ENCODE measurements around the gene SLC16A1. TPM values are rescaled to one million over a fixed set of nuclear protein-coding genes. Genes with fewer than 3 reads are reported as not detected.

The SLC16A1 gene
- total and polyA plus RNA-seq, 4 donors = 28.3 to 87.3 (median 34.5) TPM

DNA sequence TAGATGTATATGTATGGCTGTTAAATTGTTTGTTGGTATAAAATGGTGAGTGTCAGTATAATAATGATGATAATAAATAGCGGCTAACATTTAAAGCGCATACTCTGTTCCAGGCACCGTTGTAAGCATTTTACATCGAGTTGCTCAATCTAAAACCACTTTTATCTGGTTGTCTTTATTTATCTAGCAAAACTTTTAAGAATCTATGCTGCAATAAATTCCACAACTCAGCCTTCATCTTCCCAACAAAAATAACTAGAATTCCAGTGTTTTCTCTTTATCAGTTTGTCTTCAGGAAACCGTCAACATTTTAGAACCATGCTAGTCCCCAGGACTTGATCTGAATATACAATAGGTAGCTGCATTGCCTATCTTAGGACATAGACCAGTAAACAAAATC lies 19.3 kb upstream of the SLC16A1 start:
- TF ChIP-seq EGR1 (IDR thresholded peaks at IDR 0.05; ENCODE audit: low read depth in 2 of 2) (no peak), SP1 (IDR thresholded peaks at IDR 0.05) (no peak), JUND (IDR thresholded peaks at IDR 0.05) (no peak), HNF4G (IDR thresholded peaks at IDR 0.05) (no peak), HNF4A (conservative IDR thresholded peaks at IDR 0.05) (no peak), YY1 (IDR thresholded peaks at IDR 0.05) (no peak), TAF1 (conservative IDR thresholded peaks at IDR 0.05) (no peak), RXRA (IDR thresholded peaks at IDR 0.05) (no peak), FOXA2 (IDR thresholded peaks at IDR 0.05) (no peak), RAD21 (IDR thresholded peaks at IDR 0.05) (no peak), GABPA (IDR thresholded peaks at IDR 0.05 in 1 of 2, conservative IDR thresholded peaks at IDR 0.05 in 1 of 2) (no peak), FOXA1 (IDR thresholded peaks at IDR 0.05) (no peak), NR2F2 (IDR thresholded peaks at IDR 0.05) (no peak)
- TF ChIP-seq, protein P1, sequence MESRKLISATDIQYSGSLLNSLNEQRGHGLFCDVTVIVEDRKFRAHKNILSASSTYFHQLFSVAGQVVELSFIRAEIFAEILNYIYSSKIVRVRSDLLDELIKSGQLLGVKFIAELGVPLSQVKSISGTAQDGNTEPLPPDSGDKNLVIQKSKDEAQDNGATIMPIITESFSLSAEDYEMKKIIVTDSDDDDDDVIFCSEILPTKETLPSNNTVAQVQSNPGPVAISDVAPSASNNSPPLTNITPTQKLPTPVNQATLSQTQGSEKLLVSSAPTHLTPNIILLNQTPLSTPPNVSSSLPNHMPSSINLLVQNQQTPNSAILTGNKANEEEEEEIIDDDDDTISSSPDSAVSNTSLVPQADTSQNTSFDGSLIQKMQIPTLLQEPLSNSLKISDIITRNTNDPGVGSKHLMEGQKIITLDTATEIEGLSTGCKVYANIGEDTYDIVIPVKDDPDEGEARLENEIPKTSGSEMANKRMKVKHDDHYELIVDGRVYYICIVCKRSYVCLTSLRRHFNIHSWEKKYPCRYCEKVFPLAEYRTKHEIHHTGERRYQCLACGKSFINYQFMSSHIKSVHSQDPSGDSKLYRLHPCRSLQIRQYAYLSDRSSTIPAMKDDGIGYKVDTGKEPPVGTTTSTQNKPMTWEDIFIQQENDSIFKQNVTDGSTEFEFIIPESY (IDR thresholded peaks at IDR 0.05) = no peak
- TF ChIP-seq, protein P2, sequence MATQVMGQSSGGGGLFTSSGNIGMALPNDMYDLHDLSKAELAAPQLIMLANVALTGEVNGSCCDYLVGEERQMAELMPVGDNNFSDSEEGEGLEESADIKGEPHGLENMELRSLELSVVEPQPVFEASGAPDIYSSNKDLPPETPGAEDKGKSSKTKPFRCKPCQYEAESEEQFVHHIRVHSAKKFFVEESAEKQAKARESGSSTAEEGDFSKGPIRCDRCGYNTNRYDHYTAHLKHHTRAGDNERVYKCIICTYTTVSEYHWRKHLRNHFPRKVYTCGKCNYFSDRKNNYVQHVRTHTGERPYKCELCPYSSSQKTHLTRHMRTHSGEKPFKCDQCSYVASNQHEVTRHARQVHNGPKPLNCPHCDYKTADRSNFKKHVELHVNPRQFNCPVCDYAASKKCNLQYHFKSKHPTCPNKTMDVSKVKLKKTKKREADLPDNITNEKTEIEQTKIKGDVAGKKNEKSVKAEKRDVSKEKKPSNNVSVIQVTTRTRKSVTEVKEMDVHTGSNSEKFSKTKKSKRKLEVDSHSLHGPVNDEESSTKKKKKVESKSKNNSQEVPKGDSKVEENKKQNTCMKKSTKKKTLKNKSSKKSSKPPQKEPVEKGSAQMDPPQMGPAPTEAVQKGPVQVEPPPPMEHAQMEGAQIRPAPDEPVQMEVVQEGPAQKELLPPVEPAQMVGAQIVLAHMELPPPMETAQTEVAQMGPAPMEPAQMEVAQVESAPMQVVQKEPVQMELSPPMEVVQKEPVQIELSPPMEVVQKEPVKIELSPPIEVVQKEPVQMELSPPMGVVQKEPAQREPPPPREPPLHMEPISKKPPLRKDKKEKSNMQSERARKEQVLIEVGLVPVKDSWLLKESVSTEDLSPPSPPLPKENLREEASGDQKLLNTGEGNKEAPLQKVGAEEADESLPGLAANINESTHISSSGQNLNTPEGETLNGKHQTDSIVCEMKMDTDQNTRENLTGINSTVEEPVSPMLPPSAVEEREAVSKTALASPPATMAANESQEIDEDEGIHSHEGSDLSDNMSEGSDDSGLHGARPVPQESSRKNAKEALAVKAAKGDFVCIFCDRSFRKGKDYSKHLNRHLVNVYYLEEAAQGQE (IDR thresholded peaks at IDR 0.05) = no peak
- TF ChIP-seq, protein P3, sequence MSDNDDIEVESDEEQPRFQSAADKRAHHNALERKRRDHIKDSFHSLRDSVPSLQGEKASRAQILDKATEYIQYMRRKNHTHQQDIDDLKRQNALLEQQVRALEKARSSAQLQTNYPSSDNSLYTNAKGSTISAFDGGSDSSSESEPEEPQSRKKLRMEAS (IDR thresholded peaks at IDR 0.05) = no peak
- TF ChIP-seq, protein P4, sequence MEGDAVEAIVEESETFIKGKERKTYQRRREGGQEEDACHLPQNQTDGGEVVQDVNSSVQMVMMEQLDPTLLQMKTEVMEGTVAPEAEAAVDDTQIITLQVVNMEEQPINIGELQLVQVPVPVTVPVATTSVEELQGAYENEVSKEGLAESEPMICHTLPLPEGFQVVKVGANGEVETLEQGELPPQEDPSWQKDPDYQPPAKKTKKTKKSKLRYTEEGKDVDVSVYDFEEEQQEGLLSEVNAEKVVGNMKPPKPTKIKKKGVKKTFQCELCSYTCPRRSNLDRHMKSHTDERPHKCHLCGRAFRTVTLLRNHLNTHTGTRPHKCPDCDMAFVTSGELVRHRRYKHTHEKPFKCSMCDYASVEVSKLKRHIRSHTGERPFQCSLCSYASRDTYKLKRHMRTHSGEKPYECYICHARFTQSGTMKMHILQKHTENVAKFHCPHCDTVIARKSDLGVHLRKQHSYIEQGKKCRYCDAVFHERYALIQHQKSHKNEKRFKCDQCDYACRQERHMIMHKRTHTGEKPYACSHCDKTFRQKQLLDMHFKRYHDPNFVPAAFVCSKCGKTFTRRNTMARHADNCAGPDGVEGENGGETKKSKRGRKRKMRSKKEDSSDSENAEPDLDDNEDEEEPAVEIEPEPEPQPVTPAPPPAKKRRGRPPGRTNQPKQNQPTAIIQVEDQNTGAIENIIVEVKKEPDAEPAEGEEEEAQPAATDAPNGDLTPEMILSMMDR (IDR thresholded peaks at IDR 0.05; ENCODE audit: low read depth, low read length, missing input control) = no peak
- TF ChIP-seq, protein P5, sequence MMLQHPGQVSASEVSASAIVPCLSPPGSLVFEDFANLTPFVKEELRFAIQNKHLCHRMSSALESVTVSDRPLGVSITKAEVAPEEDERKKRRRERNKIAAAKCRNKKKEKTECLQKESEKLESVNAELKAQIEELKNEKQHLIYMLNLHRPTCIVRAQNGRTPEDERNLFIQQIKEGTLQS (IDR thresholded peaks at IDR 0.05) = no peak
- Histone ChIP-seq H3K36me3 (ENCODE audit: control insufficient read depth in 4 of 4, insufficient read depth in 3 of 4, low read depth in 1 of 4, low read length in 3 of 4) (no peaks in the 10 kb centered on the region), H3K4me1 (ENCODE audit: control insufficient read depth in 4 of 4, insufficient read depth in 4 of 4, low read length in 3 of 4) (no peaks in the 10 kb centered on the region), H3K27me3 (ENCODE audit: control insufficient read depth in 4 of 4, insufficient read depth in 4 of 4, low read length in 3 of 4) (no peaks in the 10 kb centered on the region), H3K9me3 (ENCODE audit: control insufficient read depth in 4 of 4, low read length in 3 of 4) (no peaks in the 10 kb centered on the region), H3K9ac (ENCODE audit: low read depth in 1 of 2, low read length in 2 of 2) (no peak overlapping the region), H3K27ac (ENCODE audit: low read depth in 1 of 2, low read length in 2 of 2) (no peak overlapping the region), H3K4me3 (ENCODE audit: low read depth in 1 of 3, low read length in 3 of 3) (no peak overlapping the region)
- no peak for DNase-seq (ENCODE audit: low spot score)
- WGBS = 91% methylated on average over 5 of the region's 5 CpGs
